NCI-H524 (cell line): ENCODE data around the gene GPATCH4.
A peak's percentile ranks its signal among the peaks of the same experiment; 100 is the strongest.
"Not testable (repeated sequence)": the region's sequence is repeated elsewhere in the genome, so short reads cannot be mapped to it uniquely, and the experiment has no call there.

Source experiments
- DNase-seq, 2 experiments: peaks; one replicate each; lab custom pipeline; 2025; lab: John Stamatoyannopoulos, UW

The GPATCH4 gene

GRCh38 chr1:156596426-156596825, 4.9 kb downstream of the GPATCH4 start:
- no peak for DNase-seq

DNA sequence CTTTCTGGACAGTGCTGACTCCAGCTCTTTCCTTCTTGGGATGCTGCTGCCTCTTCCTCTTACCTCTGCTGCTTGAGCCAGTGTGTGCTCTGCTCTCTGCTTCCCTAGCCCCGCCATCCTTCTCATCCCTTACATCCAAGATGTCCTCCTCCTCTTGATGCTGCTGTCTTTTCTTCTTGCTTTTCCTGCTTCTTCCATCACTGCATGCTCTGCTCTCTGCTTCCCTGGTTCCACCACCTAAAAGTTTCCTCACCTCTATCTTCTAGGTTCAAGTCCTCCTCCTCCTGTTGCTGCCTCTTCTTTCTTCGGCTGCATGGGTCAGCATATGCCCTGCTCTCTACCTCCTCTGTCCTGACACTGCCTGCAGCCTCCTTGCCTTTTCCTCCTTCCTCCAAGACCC, 6.3 kb downstream of the GPATCH4 start:
- no peak for DNase-seq

DNA sequence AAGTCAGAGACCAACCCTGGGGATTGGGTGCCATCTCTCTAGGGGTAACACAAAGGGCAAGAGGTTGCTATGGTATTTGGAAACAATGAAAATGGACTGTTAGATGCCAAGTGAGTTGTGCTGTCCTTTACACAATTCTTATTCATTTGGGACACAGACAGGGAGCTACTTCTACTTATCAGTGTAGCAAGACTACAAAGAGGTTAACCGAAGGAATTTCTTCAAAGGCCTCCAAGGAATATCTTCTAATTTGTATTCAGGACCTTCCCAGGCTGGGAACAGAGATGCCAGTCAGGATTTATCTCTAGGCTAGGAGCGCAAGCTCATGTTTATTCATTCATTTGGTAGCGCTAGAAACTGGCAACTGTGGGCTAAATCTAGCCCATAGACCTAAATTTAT, 7.1 kb downstream of the GPATCH4 start:
- no peak for DNase-seq

DNA sequence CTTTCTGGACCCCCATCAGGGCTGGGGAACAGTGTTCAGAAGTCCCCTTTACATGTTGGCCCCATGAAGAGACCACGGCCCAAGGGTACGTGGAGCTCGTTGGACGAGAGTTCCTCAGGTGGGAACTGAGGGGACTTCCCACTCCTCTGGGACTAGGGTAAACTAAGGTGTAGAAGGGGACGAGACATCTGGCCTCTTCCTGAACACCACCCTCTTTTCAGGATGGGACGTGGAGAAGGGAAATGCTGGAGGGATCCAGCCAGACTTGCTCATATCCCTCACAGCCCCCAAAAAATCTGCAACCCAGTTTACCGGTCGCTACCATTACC, 7.7 kb downstream of the GPATCH4 start:
- no peak for DNase-seq

GRCh38 chr1:156592910-156593660, 8.2 kb downstream of the GPATCH4 start:
- no peak for DNase-seq

DNA sequence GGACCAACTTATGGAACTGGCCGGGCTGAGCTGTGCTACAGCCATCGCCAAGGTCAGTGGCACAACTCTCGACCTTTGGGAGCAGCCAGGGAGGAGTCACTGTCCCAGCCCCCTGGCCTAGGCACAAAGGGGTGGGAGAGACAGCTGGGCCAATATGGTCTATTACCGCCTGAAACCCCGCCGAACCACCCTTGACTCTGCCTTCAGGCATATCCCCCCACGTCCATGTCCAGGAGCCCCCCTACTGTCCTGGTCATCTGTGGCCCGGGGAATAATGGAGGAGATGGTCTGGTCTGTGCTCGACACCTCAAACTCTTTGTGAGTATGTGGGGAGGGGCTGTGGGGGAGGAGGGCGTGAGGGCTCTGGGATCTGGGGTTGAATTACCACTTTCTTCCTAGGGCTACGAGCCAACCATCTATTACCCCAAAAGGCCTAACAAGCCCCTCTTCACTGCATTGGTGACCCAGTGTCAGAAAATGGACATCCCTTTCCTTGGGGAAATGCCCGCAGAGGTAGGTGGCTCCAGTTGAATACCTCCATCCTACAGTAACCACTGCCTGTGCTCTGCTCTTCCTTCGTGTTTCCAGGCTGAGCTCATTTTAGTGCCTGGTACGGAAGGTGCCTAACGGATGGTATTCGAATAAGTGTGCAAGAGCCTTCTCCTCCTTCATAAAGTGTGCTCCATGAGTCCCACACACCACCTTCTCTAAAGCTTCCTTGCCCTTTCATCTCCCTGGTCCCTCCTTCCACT, 8.9 kb downstream of the GPATCH4 start:
- no peak for DNase-seq

DNA sequence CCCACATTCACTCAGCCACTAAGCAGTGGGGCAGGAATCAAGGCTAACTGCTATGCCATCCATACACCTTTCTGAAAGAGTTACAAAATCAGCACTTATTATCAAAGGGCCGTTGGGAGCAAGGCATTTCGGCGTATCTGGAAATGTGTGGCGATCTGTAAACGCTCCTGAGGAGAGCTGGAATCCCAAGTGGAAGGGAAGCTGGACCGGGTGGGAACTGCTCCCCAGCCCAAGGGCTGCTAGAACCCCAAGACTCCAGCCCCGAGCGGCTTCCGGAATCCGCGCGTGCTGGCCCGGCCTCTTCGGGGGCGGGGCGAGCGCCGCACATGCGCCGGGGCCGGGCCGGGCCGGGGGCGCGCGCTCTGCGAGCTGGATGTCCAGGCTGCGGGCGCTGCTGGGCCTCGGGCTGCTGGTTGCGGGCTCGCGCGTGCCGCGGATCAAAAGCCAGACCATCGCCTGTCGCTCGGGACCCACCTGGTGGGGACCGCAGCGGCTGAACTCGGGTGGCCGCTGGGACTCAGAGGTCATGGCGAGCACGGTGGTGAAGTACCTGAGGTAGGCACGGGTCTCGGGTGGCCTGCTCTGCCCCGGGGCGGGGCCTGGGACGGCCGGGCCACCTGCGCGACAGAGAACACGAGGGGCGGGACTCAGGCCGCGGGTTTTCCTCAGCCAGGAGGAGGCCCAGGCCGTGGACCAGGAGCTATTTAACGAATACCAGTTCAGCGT, 9.7 kb downstream of the GPATCH4 start, which contains the start of gene NAXE:
Gene NAXE, plus strand, starts transcription at position 345 of the 726 bp plus-strand sequence. Its CDS starts 29 bp downstream, at position 374.
- DNase-seq: peak; percentile 51 to 70

- no peak for DNase-seq
Measured at GRCh38 chr1:156591181-156591431, 10.2 kb downstream of the GPATCH4 start.

- DNase-seq: no peak
Measured at GRCh38 chr1:156590326-156591180, 10.7 kb downstream of the GPATCH4 start.

GRCh38 chr1:156589546-156589945, 11.7 kb downstream of the GPATCH4 start:
- no peak for DNase-seq

GRCh38 chr1:156587927-156588326, 13.4 kb downstream of the GPATCH4 start:
- not testable (repeated sequence) for DNase-seq

GRCh38 chr1:156586892-156587477, 14.3 kb downstream of the GPATCH4 start:
- no peak for DNase-seq

- DNase-seq: no peak
Measured at GRCh38 chr1:156586323-156586722, 15.0 kb downstream of the GPATCH4 start.

DNA sequence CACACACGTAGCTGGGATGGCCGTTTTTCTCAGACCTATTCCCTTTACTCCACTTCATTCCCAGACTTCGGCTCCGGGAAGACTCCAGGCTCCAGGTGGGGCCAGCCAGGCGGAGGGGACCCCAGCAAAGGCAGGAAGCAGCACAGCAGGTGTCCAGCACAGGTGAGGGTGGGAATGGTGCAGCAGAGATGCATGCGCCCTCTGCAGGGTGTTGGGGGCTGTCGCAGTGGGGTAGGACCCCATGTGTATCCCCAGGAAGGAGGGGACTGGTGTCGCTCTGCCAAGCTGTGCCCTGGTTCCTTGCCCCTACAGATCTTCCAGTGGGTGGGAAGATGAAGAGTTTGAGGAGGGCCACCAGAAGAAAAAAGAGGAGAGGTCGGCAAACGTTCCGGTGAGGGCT, 16.5 kb downstream of the GPATCH4 start:
- DNase-seq: peak in 1 of 2 experiments; percentile 25

DNA sequence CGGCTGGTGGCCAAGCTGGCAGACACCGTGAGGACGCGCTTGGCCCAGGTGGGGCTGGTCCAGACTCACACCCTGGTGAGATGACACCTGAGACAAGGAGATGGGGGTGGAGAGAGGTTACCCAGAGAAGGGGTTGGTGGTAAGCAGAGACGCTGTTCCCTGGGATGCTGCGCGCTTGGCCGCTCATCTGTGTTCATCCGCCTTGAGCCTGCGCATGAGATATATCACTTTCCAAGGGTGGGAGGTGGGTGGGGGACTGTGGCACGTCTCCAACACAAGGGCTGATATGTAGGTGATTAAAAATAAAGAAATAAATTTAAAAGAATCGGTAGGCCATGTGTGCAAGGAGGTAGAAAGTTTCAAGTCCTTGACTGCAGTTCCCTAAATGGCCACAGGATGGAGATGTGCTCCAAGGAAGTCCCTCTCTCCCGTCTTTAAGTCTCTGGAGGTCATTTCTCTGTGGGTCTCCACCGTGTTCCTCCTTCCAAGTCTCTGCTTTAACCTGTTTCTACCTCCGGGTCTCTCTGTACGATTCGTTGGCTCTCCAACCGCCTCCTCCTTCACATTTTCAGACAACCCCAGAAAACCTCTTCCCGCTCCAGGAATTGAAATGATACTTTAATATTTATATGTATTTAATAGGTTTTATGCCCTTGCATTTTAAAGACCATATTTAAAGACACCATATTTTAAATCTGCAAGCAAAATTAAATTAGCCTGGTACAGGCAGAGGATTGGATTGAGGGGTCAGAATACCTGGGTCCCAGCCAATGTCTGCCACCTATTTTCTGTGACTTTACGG, 17.3 kb downstream of the GPATCH4 start:
- DNase-seq: peak; percentile 47 to 82

DNA sequence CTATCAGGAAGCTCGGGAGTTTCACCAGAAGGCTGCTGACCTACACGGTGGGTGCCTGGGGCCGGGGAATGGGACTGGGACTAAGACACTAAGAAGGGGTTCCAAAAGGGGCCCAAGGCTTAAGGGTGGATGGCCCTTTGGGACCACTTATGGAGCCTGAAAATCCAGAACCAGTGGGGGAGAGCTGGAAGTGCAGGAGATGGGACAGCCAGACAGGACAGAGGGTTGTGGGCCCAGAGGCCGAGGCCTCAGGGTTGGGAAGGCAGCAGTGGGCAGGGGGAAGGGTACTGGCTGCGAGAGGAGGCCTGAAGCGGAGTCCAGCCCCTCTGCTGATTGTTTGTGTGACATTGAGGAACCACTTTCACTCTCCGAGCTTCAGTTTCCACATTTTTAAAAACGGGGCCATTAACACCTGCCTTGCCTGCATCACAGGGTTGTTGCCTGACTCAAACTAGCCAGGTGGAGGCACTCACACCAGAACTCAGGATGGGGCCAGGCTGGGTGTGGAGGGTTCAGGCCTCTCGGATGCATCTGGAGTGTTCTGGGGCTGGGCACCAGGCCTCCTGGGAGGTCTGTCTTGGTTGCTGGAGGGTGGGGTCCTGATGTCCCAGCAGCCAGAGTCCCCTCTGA, 18.8 kb downstream of the GPATCH4 start:
- DNase-seq: no peak

DNA sequence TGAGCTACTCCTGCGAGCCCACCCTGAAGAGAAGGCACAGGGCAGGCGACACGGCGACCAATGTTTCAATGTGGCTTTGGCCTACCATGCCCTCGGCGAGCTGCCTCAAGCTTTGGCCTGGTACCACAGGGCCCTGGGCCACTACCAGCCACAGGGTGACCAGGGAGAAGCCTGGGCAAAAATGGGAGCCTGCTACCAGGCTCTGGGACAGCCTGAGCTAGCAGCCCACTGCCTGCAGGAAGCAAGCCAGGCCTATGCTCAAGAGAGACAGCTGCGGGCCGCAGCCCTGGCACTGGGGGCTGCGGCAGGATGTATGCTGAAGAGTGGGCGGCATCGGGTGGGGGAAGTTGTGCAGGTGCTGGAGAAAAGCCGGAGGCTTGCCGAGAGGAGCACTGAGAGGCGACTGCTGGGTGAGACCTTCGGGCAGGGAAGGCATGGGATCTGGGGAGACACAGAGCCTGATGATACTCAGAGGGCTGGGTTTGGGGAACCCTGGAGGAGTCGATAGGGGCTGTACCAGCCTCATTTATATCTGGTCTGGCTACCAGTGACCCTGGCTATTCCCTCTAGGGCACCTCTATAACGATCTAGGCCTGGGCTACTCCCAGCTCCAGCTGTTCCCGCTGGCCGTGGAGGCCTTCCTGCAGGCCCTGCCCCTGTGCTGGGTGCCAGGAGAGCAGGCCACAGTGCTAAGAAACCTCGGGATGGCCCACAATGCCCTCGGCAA, 19.5 kb downstream of the GPATCH4 start:
- no peak for DNase-seq

DNA sequence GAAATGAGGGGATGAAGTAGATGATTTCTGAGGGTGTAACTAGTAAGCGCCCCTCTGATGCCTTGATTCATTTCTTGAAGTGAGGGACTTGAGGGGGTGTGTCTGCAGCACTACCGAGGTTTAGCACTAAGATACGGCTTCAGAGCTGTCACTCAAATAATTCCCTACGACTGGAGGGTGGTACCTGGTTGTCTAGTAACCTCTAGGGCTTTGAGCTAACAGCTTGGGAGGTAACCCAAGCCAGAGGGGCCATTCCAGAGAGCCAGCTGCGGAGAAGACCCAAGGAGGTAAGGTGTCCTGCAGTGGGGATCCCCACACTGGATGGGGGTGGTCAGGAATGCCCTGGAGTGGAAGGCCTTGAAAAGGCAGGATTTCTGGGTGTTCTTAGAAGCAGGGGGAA, 21.8 kb downstream of the GPATCH4 start, which contains the start of gene TTC24:
Gene TTC24, plus strand, starts transcription at position 252 of the 400 bp plus-strand sequence. CDS start 1,642 bp downstream, outside the sequence.
- peak; percentile 63 to 93 for DNase-seq

GRCh38 chr1:156578055-156578454, 23.2 kb downstream of the GPATCH4 start:
- DNase-seq: no peak

DNA sequence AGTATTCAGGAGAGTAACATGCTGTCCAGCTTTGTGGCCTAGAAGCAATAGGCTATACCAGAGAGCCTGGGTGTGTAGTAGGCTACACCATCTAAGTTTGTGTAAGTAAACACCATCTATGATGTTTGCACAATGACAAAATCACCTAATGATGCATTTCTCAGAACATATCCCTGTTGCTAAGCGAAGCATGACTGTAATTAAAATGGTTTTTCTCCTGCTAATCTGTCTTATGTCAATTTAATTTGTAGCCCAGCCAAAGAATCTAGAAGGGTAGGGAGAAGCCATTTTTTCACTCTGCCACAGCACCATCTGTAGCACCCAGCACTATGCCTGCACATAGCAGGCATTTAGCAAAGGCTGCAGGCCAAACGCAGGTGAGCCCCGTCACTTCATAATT, 23.7 kb downstream of the GPATCH4 start:
- no peak for DNase-seq
